Left renal pelvis (tissue), 4 donors: Measurements from ENCODE around the gene NDUFB8. TPM values are rescaled to one million over a fixed set of nuclear protein-coding genes. Genes with fewer than 3 reads are reported as not detected.

Source experiments
- DNase-seq, 4 donors: peaks; one replicate each; pipeline ENCODE4 v3.0.0-alpha.2; 2013; ENCODE audit warnings: low read depth in 4 of 4, low spot score in 3 of 4
- polyA plus RNA-seq, 4 donors: library from polyadenylated mRNA; unstranded; fragments of 120-200 nt; gene quantifications; one replicate each; pipeline ENCODE4 v1.2.1, GENCODE V29; 2013; ENCODE audit not compliant: insufficient read length in 4 of 4

The NDUFB8 gene
- polyA plus RNA-seq, 4 donors = 119 to 211 (median 156) TPM

GRCh38 chr10:100508691-100509150, 20.9 kb downstream of the NDUFB8 start:
- no peak for DNase-seq

- no peak for DNase-seq
These were observed 21.4 kb downstream of the NDUFB8 start for GRCh38 chr10:100508266-100508665.

GRCh38 chr10:100507357-100507732, 22.3 kb downstream of the NDUFB8 start:
- DNase-seq = no peak

- DNase-seq = no peak
These were observed 22.9 kb downstream of the NDUFB8 start for GRCh38 chr10:100506596-100507356.

- DNase-seq = no peak
These were observed 24.5 kb downstream of the NDUFB8 start for GRCh38 chr10:100505164-100505563.

- DNase-seq = no peak
These were observed 25.6 kb downstream of the NDUFB8 start for GRCh38 chr10:100504096-100504495.

- DNase-seq = no peak
These were observed 26.7 kb downstream of the NDUFB8 start for GRCh38 chr10:100502926-100503494.

- DNase-seq = no peak
These were observed 28.2 kb downstream of the NDUFB8 start for GRCh38 chr10:100501423-100501822.

GRCh38 chr10:100498059-100498458, 31.6 kb downstream of the NDUFB8 start:
- DNase-seq = no peak

- no peak for DNase-seq
These were observed 33.1 kb downstream of the NDUFB8 start for GRCh38 chr10:100496567-100496966.

- no peak for DNase-seq
These were observed 39.1 kb downstream of the NDUFB8 start for GRCh38 chr10:100490531-100490930.

- DNase-seq = no peak
These were observed 40.3 kb downstream of the NDUFB8 start for GRCh38 chr10:100489396-100489795.

GRCh38 chr10:100487529-100487928, 42.1 kb downstream of the NDUFB8 start:
- no peak for DNase-seq

- DNase-seq = no peak
These were observed 43.7 kb downstream of the NDUFB8 start for GRCh38 chr10:100485801-100486495.

- no peak for DNase-seq
These were observed 44.3 kb downstream of the NDUFB8 start for GRCh38 chr10:100485366-100485765.

GRCh38 chr10:100483876-100484666, 45.6 kb downstream of the NDUFB8 start:
- DNase-seq = no peak

- DNase-seq = no peak
These were observed 46.9 kb downstream of the NDUFB8 start for GRCh38 chr10:100482834-100483185.

GRCh38 chr10:100482181-100482833, 47.4 kb downstream of the NDUFB8 start:
- peak in 3 of 4 donors; percentile 63 to 67 (median 65) for DNase-seq

GRCh38 chr10:100481462-100482081, 48.1 kb downstream of the NDUFB8 start:
- peak; percentile 78 to 87 (median 78) for DNase-seq

GRCh38 chr10:100480002-100480401, 49.7 kb downstream of the NDUFB8 start:
- DNase-seq = no peak
